IMR-90 (cell line): ENCODE data around the gene ITGA6. TPM values are rescaled to one million over a fixed set of nuclear protein-coding genes. Genes with fewer than 3 reads are reported as not detected.
A peak's percentile ranks its signal among the peaks of the same experiment; 100 is the strongest.

ENCODE experiments used
- ATAC-seq: fragments of 200-7000 bp; cut with Tn5 transposase; 2 replicates; pipeline ENCODE4 v1.9.1; 2020; ENCODE audit warnings: low read depth, mild to moderate bottlenecking, moderate library complexity
- BruUV-seq: library from RNA; stranded (reverse); fragments of 400-500 nt; replicated peaks from 2 replicates; lab custom pipeline; 2021; lab: Mats Ljungman, UMichigan
- CTCF ChIA-PET: fragments of 300-600 bp; formaldehyde crosslinking; extraction: SDS; loops from one replicate; lab custom pipeline; 2021; ENCODE audit warnings: antibody characterized with exemption; lab: Yijun Ruan, JAX
- POLR2A ChIA-PET: fragments of 300-600 bp; sonication (Branson Sonifier 250); formaldehyde crosslinking; loops from one replicate; lab custom pipeline; 2022; ENCODE audit warnings: antibody characterized with exemption; ENCODE audit not compliant: unreplicated experiment; lab: Charles Lee
- DNase-seq: peaks from one replicate; pipeline ENCODE4 v3.0.0; 2013
- H2AFZ ChIP-seq: replicated peaks from 2 replicates; pipeline ENCODE3; 2013; ENCODE audit warnings: low read length, mild to moderate bottlenecking; ENCODE audit not compliant: poor library complexity
- H2AK5ac ChIP-seq: 2 replicates; pipeline ENCODE4 v1.6.1; 2013; ENCODE audit warnings: low read depth, low read length, inconsistent platforms
- H2AK9ac ChIP-seq: replicated peaks from 2 replicates; pipeline ENCODE3; 2013; ENCODE audit warnings: mild to moderate bottlenecking, low read depth, low read length, moderate library complexity; ENCODE audit not compliant: poor library complexity
- H2BK120ac ChIP-seq: 2 replicates; pipeline ENCODE4 v1.6.1; 2013; ENCODE audit warnings: low read depth, low read length, inconsistent platforms
- H2BK15ac ChIP-seq: 3 replicates; pipeline ENCODE4 v1.6.1; 2013; ENCODE audit warnings: low read depth, low read length, inconsistent platforms
- H2BK20ac ChIP-seq: 2 replicates; pipeline ENCODE4 v1.6.1; 2013; ENCODE audit warnings: low read depth, mild to moderate bottlenecking, inconsistent platforms, low read length, moderate library complexity
- H2BK5ac ChIP-seq: 2 replicates; pipeline ENCODE4 v1.6.1; 2013; ENCODE audit warnings: mild to moderate bottlenecking, low read depth, low read length, inconsistent platforms; ENCODE audit not compliant: poor library complexity, severe bottlenecking
- H3K14ac ChIP-seq: replicated peaks from 2 replicates; pipeline ENCODE4 v1.6.1; 2013; ENCODE audit warnings: low read depth, low read length, inconsistent platforms
- H3K18ac ChIP-seq: 2 replicates; pipeline ENCODE4 v1.6.1; 2013; ENCODE audit warnings: low read depth, low read length, control low read depth
- H3K23ac ChIP-seq: 2 replicates; pipeline ENCODE4 v1.6.1; 2013; ENCODE audit warnings: low read depth, low read length, inconsistent platforms
- H3K27ac ChIP-seq: 2 replicates; pipeline ENCODE4 v1.5.1; 2013; ENCODE audit warnings: mild to moderate bottlenecking, control low read depth, low read length; ENCODE audit not compliant: insufficient read depth
- H3K27me3 ChIP-seq: 2 replicates; pipeline ENCODE4 v1.6.1; 2013; ENCODE audit warnings: low read length; ENCODE audit not compliant: control insufficient read depth, insufficient read depth
- H3K36me3 ChIP-seq: 2 replicates; pipeline ENCODE4 v1.6.1; 2013; ENCODE audit warnings: low read length, mixed read lengths; ENCODE audit not compliant: control insufficient read depth, insufficient read depth
- H3K4ac ChIP-seq: 2 replicates; pipeline ENCODE4 v1.6.1; 2013; ENCODE audit warnings: low read depth, low read length, inconsistent platforms
- H3K4me1 ChIP-seq: 2 replicates; pipeline ENCODE4 v1.6.1; 2013; ENCODE audit warnings: low read length, mixed read lengths; ENCODE audit not compliant: control insufficient read depth, insufficient read depth
- H3K4me2 ChIP-seq: 2 replicates; pipeline ENCODE4 v1.6.1; 2013; ENCODE audit warnings: low read depth, mild to moderate bottlenecking, control low read depth, low read length, moderate library complexity
- H3K4me3 ChIP-seq: 2 replicates; pipeline ENCODE4 v1.5.1; 2013; ENCODE audit warnings: low read depth, mild to moderate bottlenecking, control low read depth, low read length, moderate library complexity; ENCODE audit not compliant: insufficient read depth
- H3K56ac ChIP-seq: 2 replicates; pipeline ENCODE4 v1.6.1; 2013; ENCODE audit warnings: low read length, inconsistent platforms; ENCODE audit not compliant: insufficient read depth; ENCODE audit errors: extremely low read depth
- H3K79me1 ChIP-seq, 2 experiments: 2 replicates each; pipeline ENCODE4 v1.6.1; 2013; ENCODE audit warnings: low read length in 2 of 2, inconsistent platforms in 1 of 2, low read depth in 1 of 2
- H3K9ac ChIP-seq: 2 replicates; pipeline ENCODE4 v1.6.1; 2013; ENCODE audit warnings: low read depth, low read length, control low read depth
- H3K9me1 ChIP-seq: 2 replicates; pipeline ENCODE4 v1.6.1; 2013; ENCODE audit warnings: low read length, inconsistent platforms; ENCODE audit not compliant: insufficient read depth
- H3K9me3 ChIP-seq: 2 replicates; pipeline ENCODE4 v1.6.1; 2013; ENCODE audit warnings: low read length; ENCODE audit not compliant: control insufficient read depth, insufficient read depth
- H4K20me1 ChIP-seq: 2 replicates; pipeline ENCODE4 v1.6.1; 2013; ENCODE audit warnings: low read length, inconsistent platforms; ENCODE audit not compliant: insufficient read depth
- H4K5ac ChIP-seq: 2 replicates; pipeline ENCODE4 v1.6.1; 2013; ENCODE audit warnings: mild to moderate bottlenecking, low read depth, low read length, control low read depth
- H4K8ac ChIP-seq, 2 experiments: 2 replicates each; pipeline ENCODE4 v1.6.1; 2013; ENCODE audit warnings: low read depth in 2 of 2, low read length in 2 of 2, control low read depth in 1 of 2, inconsistent platforms in 1 of 2
- H4K91ac ChIP-seq: 2 replicates; pipeline ENCODE4 v1.6.1; 2013; ENCODE audit warnings: low read depth, low read length, inconsistent platforms; ENCODE audit not compliant: insufficient read depth
- BHLHE40 ChIP-seq: fragments of 150-350 bp; IDR thresholded peaks from 2 replicates; pipeline ENCODE4 v1.6.1; 2016; ENCODE audit warnings: mild to moderate bottlenecking, low read depth, low read length
- CEBPB ChIP-seq: IDR thresholded peaks from 2 replicates; pipeline ENCODE4 v1.6.1; 2012; ENCODE audit warnings: low read depth, low read length, improper control_type of control experiment
- CHD1 ChIP-seq: IDR thresholded peaks from 2 replicates; pipeline ENCODE4 v1.6.1; 2012; ENCODE audit warnings: low read depth, low read length, improper control_type of control experiment
- CTCF ChIP-seq: conservative IDR thresholded peaks from 2 replicates; pipeline ENCODE4 v1.5.1; 2012; ENCODE audit warnings: mild to moderate bottlenecking, low read depth, low read length, improper control_type of control experiment
- FOS ChIP-seq: fragments of 150-350 bp; IDR thresholded peaks from 2 replicates; pipeline ENCODE4 v1.6.1; 2016; ENCODE audit warnings: low read depth, low read length
- MAFK ChIP-seq: IDR thresholded peaks from 2 replicates; pipeline ENCODE4 v1.6.1; 2012; ENCODE audit warnings: low read depth, low read length, improper control_type of control experiment
- MAZ ChIP-seq: IDR thresholded peaks from 2 replicates; pipeline ENCODE4 v1.6.1; 2012; ENCODE audit warnings: low read depth, mild to moderate bottlenecking, low read length, improper control_type of control experiment, moderate library complexity, borderline replicate concordance
- MXI1 ChIP-seq: IDR thresholded peaks from 2 replicates; pipeline ENCODE4 v1.6.1; 2012; ENCODE audit warnings: low read depth, mild to moderate bottlenecking, low read length, moderate library complexity, borderline replicate concordance
- NFE2L2 ChIP-seq: fragments of 150-350 bp; IDR thresholded peaks from 2 replicates; pipeline ENCODE4 v1.6.1; 2016; ENCODE audit warnings: low read depth, mild to moderate bottlenecking, low read length
- POLR2A ChIP-seq: IDR thresholded peaks from 2 replicates; pipeline ENCODE4 v1.6.1; 2012; ENCODE audit warnings: mild to moderate bottlenecking, low read depth, low read length
- RAD21 ChIP-seq: IDR thresholded peaks from 2 replicates; pipeline ENCODE4 v1.6.1; 2012; ENCODE audit warnings: low read length, improper control_type of control experiment
- RCOR1 ChIP-seq: IDR thresholded peaks from 2 replicates; pipeline ENCODE4 v1.6.1; 2012; ENCODE audit warnings: mild to moderate bottlenecking, low read length, improper control_type of control experiment; ENCODE audit not compliant: insufficient replicate concordance
- RFX5 ChIP-seq: IDR thresholded peaks from 2 replicates; pipeline ENCODE4 v1.8.0; 2012; ENCODE audit warnings: low read depth, mild to moderate bottlenecking, low read length, moderate library complexity
- SMC3 ChIP-seq: fragments of 150-350 bp; IDR thresholded peaks from 2 replicates; pipeline ENCODE4 v1.6.1; 2016; ENCODE audit warnings: low read depth, mild to moderate bottlenecking, antibody characterized with exemption, low read length, moderate library complexity
- WGBS, 2 experiments: methylation state at CpG; one replicate each; pipeline versions ENCODE4 v1.1.5 to v1.1.7; 2013; ENCODE audit warnings: missing lambda C conversion rate in 2 of 2; ENCODE audit not compliant: insufficient read length in 1 of 2; ENCODE audit errors: extremely low coverage in 2 of 2; 5-methylcytosine and 5-hydroxymethylcytosine counted together
- dilution Hi-C: fragments of 300-500 bp; cut with HindIII; formaldehyde crosslinking; loops from one replicate; pipeline ENCODE4 v1.14.3; 2018; ENCODE audit warnings: low sequenced_read_pairs; ENCODE audit not compliant: unreplicated experiment
- in situ Hi-C: fragments of 300-500 bp; cut with MboI; formaldehyde crosslinking; loops from 3 replicates; pipeline ENCODE4 v1.14.3; 2019; ENCODE audit warnings: low sequenced_read_pairs, inconsistent platforms, mixed read lengths
- intact Hi-C: fragments of 100-400 bp; cut with micrococcal nuclease; formaldehyde crosslinking; loops from 2 replicates; pipeline ENCODE4 v1.10.0; 2022
- polyA plus RNA-seq, 3 experiments: library from polyadenylated mRNA; depleted of rRNA; stranded (reverse); fragments of >200 nt; gene quantifications; 2 replicates each; pipeline ENCODE4 v1.2.3, GENCODE V29; 2012; ENCODE audit warnings: low replicate concordance in 1 of 3
- total RNA-seq: library from RNA; depleted of rRNA; stranded (reverse); fragments of >200 nt; gene quantifications from 2 replicates; pipeline ENCODE4 v1.2.3, GENCODE V29; 2012
- TF ChIP-seq, protein P1 (sequence below): fragments of 150-350 bp; IDR thresholded peaks from 2 replicates; pipeline ENCODE4 v1.6.1; 2016; ENCODE audit warnings: low read depth, mild to moderate bottlenecking, low read length, moderate library complexity, borderline replicate concordance
- TF ChIP-seq, protein P2 (sequence below): fragments of 150-350 bp; IDR thresholded peaks from 2 replicates; pipeline ENCODE4 v1.6.1; 2017; ENCODE audit warnings: mild to moderate bottlenecking, antibody characterized with exemption, low read length, low read depth

The ITGA6 gene
- total and polyA plus RNA-seq, 2 of the 4 experiments (the other 2 are of a cell fraction) = 12.5 to 43.9 TPM

GRCh38 chr2:172472446-172473033, 45.2 kb downstream of the ITGA6 start:
- POLR2A ChIA-PET = no interaction called here
- no TSS peak for BruUV-seq
- Histone ChIP-seq H3K9ac (no peak overlapping the region), H2AFZ (no peak overlapping the region), H2AK5ac (no peak overlapping the region), H3K14ac (no peak overlapping the region; the same call in 1 of the 2 replicates), H3K4me1 (no peaks in the 10 kb centered on the region), H3K18ac (no peak overlapping the region), H2AK9ac (no peak overlapping the region), H3K27me3 (no peaks in the 10 kb centered on the region), H3K9me3 (no peaks in the 10 kb centered on the region), H3K4ac (no peak overlapping the region), H4K20me1 (no peaks in the 10 kb centered on the region), H3K4me2 (no peak overlapping the region), H2BK20ac (no peak overlapping the region), H3K9me1 (no peaks in the 10 kb centered on the region), H3K4me3 (no peak overlapping the region), H2BK15ac (no peak overlapping the region), H2BK5ac (no peak overlapping the region), H4K8ac (peak overlapping the region in 1 of 2 experiments; percentile 63; a peak in 1 of 4 replicates), H3K23ac (0 out of 2 replicates have a peak overlapping the region, but pooled peaks have one; percentile 52), H4K5ac (no peak overlapping the region), H2BK120ac (no peak overlapping the region), H3K27ac (no peak overlapping the region), H3K79me1 (no peaks in the 10 kb centered on the region), H3K36me3 (peaks cover 2% of the 10 kb centered on the region; the same call in 1 of the 2 replicates), H3K56ac (no peak overlapping the region), H4K91ac (no peak overlapping the region)
- DNase-seq (no peak), ATAC-seq (peak; percentile 40; the same call in 1 of the 2 replicates)
- in situ Hi-C loops (loop anchor here (25.0 kb wide), 2 partner anchors 660 to 760 kb away; no protein-coding TSS in a partner anchor), dilution Hi-C loops (no loop called here), intact Hi-C loops (no loop called here)
- no peak for TF ChIP-seq NFE2L2
- TF ChIP-seq CHD1 = no peak
- TF ChIP-seq, protein P1, sequence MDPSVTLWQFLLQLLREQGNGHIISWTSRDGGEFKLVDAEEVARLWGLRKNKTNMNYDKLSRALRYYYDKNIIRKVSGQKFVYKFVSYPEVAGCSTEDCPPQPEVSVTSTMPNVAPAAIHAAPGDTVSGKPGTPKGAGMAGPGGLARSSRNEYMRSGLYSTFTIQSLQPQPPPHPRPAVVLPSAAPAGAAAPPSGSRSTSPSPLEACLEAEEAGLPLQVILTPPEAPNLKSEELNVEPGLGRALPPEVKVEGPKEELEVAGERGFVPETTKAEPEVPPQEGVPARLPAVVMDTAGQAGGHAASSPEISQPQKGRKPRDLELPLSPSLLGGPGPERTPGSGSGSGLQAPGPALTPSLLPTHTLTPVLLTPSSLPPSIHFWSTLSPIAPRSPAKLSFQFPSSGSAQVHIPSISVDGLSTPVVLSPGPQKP = no peak
- no peak for TF ChIP-seq SMC3
- no peak for TF ChIP-seq FOS
- TF ChIP-seq RAD21 = no peak
- no peak for TF ChIP-seq BHLHE40
- no peak for TF ChIP-seq RCOR1
- no peak for TF ChIP-seq MAZ
- TF ChIP-seq POLR2A = no peak
- TF ChIP-seq, protein P2, sequence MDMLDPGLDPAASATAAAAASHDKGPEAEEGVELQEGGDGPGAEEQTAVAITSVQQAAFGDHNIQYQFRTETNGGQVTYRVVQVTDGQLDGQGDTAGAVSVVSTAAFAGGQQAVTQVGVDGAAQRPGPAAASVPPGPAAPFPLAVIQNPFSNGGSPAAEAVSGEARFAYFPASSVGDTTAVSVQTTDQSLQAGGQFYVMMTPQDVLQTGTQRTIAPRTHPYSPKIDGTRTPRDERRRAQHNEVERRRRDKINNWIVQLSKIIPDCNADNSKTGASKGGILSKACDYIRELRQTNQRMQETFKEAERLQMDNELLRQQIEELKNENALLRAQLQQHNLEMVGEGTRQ = no peak
- no peak for TF ChIP-seq RFX5
- TF ChIP-seq CTCF = no peak
- TF ChIP-seq MXI1 = no peak
- TF ChIP-seq MAFK = no peak
- TF ChIP-seq CEBPB = no peak
- 12% methylated on average over 3 of the region's 12 CpGs; no CpG with 5 or more reads in 1 of the 2 experiments for WGBS, 2 experiments
- CTCF ChIA-PET = no interaction called here
